ENCODE results near the gene HIBCH. TPM values are rescaled to one million over a fixed set of nuclear protein-coding genes. Genes with fewer than 3 reads are reported as not detected.
"Not testable (repeated sequence)": the region's sequence is repeated elsewhere in the genome, so short reads cannot be mapped to it uniquely, and the experiment has no call there.

Gene HIBCH
- total and polyA plus RNA-seq, 4 donors, result 20.2 to 65.2 (median 32.8) TPM

GRCh38 chr2:190360965-190361364 is 41.3 kb upstream of the HIBCH start (continued):
- TF ChIP-seq HNF4A (conservative IDR thresholded peaks at IDR 0.05) (no peak), FOXA1 (IDR thresholded peaks at IDR 0.05) (no peak), CTCF (IDR thresholded peaks at IDR 0.05; ENCODE audit: low read depth, low read length, missing input control) (no peak), RXRA (IDR thresholded peaks at IDR 0.05) (no peak), ATF3 (IDR thresholded peaks at IDR 0.05) (no peak), JUND (IDR thresholded peaks at IDR 0.05) (no peak), RAD21 (IDR thresholded peaks at IDR 0.05) (no peak)

- no peak for DNase-seq (ENCODE audit: low spot score)
- TF ChIP-seq ZBTB33 (IDR thresholded peaks at IDR 0.05), result no peak
- no peak overlapping the region for H3K4me3 ChIP-seq (ENCODE audit: low read depth in 1 of 3, low read length in 3 of 3)
- H3K9me3 ChIP-seq (ENCODE audit: control insufficient read depth in 4 of 4, low read length in 3 of 4), result no peaks in the 10 kb centered on the region
- no peak overlapping the region for H3K9ac ChIP-seq (ENCODE audit: low read depth in 1 of 2, low read length in 2 of 2)
- peaks cover 0 to 4% (median 1%) of the 10 kb centered on the region in 4 donors for H3K36me3 ChIP-seq (ENCODE audit: control insufficient read depth in 4 of 4, insufficient read depth in 3 of 4, low read depth in 1 of 4, low read length in 3 of 4)
- peaks cover 12 to 33% (median 21%) of the 10 kb centered on the region in 4 donors for H3K4me1 ChIP-seq (ENCODE audit: control insufficient read depth in 4 of 4, insufficient read depth in 4 of 4, low read length in 3 of 4)
- H3K27ac ChIP-seq (ENCODE audit: low read depth in 1 of 2, low read length in 2 of 2), result no peak overlapping the region
- H3K27me3 ChIP-seq (ENCODE audit: control insufficient read depth in 4 of 4, insufficient read depth in 4 of 4, low read length in 3 of 4), result no peaks in the 10 kb centered on the region
Measured at GRCh38 chr2:190360561-190360960, 40.9 kb upstream of the HIBCH start.

- not testable (repeated sequence) for H3K27me3 ChIP-seq (ENCODE audit: control insufficient read depth in 4 of 4, insufficient read depth in 4 of 4, low read length in 3 of 4); H3K36me3 ChIP-seq (ENCODE audit: control insufficient read depth in 4 of 4, insufficient read depth in 3 of 4, low read depth in 1 of 4, low read length in 3 of 4); H3K4me3 ChIP-seq (ENCODE audit: low read depth in 1 of 3, low read length in 3 of 3); H3K9ac ChIP-seq (ENCODE audit: low read depth in 1 of 2, low read length in 2 of 2); DNase-seq (ENCODE audit: low spot score); H3K9me3 ChIP-seq (ENCODE audit: control insufficient read depth in 4 of 4, low read length in 3 of 4)
- Histone ChIP-seq H3K4me1 (ENCODE audit: control insufficient read depth in 4 of 4, insufficient read depth in 4 of 4, low read length in 3 of 4) (peaks cover 12 to 37% (median 23%) of the 10 kb centered on the region in 4 donors), H3K27ac (ENCODE audit: low read depth in 1 of 2, low read length in 2 of 2) (peak overlapping the region; percentile 78)
- 74% methylated on average over 8 of the region's 8 CpGs for WGBS
Measured at GRCh38 chr2:190358655-190359448, 39.2 kb upstream of the HIBCH start.

- peaks cover 0 to 4% (median 1%) of the 10 kb centered on the region in 4 donors for H3K36me3 ChIP-seq (ENCODE audit: control insufficient read depth in 4 of 4, insufficient read depth in 3 of 4, low read depth in 1 of 4, low read length in 3 of 4)
- H3K4me1 ChIP-seq (ENCODE audit: control insufficient read depth in 4 of 4, insufficient read depth in 4 of 4, low read length in 3 of 4), result peaks cover 12 to 45% (median 33%) of the 10 kb centered on the region in 4 donors
- no peak overlapping the region for H3K27ac ChIP-seq (ENCODE audit: low read depth in 1 of 2, low read length in 2 of 2)
- H3K9ac ChIP-seq (ENCODE audit: low read depth in 1 of 2, low read length in 2 of 2), result no peak overlapping the region
- H3K9me3 ChIP-seq (ENCODE audit: control insufficient read depth in 4 of 4, low read length in 3 of 4), result no peaks in the 10 kb centered on the region
- DNase-seq (ENCODE audit: low spot score), result no peak
- no peaks in the 10 kb centered on the region for H3K27me3 ChIP-seq (ENCODE audit: control insufficient read depth in 4 of 4, insufficient read depth in 4 of 4, low read length in 3 of 4)
- WGBS, result 45% methylated on average over 2 of the region's 2 CpGs
- H3K4me3 ChIP-seq (ENCODE audit: low read depth in 1 of 3, low read length in 3 of 3), result no peak overlapping the region
- TF ChIP-seq SP1 (IDR thresholded peaks at IDR 0.05) (no peak), HNF4G (IDR thresholded peaks at IDR 0.05) (no peak), CTCF (IDR thresholded peaks at IDR 0.05; ENCODE audit: low read depth, low read length, missing input control) (no peak), HNF4A (conservative IDR thresholded peaks at IDR 0.05) (no peak), TAF1 (conservative IDR thresholded peaks at IDR 0.05) (no peak), MAX (IDR thresholded peaks at IDR 0.05) (no peak), JUND (IDR thresholded peaks at IDR 0.05) (no peak), ATF3 (IDR thresholded peaks at IDR 0.05) (no peak), FOXA1 (IDR thresholded peaks at IDR 0.05) (no peak), ZBTB33 (IDR thresholded peaks at IDR 0.05) (no peak), RAD21 (IDR thresholded peaks at IDR 0.05) (no peak), GABPA (IDR thresholded peaks at IDR 0.05 in 1 of 2, conservative IDR thresholded peaks at IDR 0.05 in 1 of 2) (no peak), EGR1 (IDR thresholded peaks at IDR 0.05; ENCODE audit: low read depth in 2 of 2) (no peak), YY1 (IDR thresholded peaks at IDR 0.05) (no peak)
Measured at GRCh38 chr2:190357600-190357999, 38.0 kb upstream of the HIBCH start.

Data from liver (tissue), 9 donors.